Measurements from ENCODE around the gene GLCCI1.

The GLCCI1 gene

DNA sequence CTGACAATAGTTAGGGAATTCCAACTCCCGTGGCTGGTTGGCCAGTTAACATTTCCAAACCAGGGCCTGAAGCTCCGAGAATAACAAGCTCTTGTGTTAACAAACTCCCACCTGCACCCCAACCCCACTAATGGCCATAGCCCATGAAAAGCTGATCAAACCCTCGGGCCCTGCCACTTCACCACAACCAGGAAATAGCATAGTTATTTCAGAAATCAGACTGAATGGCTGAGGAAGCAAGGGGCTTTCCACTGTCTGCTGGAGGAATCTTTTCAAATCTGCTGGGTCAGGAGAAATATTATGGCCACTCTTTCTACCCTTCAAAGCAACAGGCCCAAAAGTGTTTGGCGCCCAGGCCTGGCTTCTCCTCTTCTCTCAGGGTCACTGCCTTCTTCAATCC is 145.6 kb downstream of the GLCCI1 start:
- no peak overlapping the region for H3K4me3 ChIP-seq (ENCODE audit: low read length)
- no peak for DNase-seq (ENCODE audit: low read depth, low spot score)

GRCh38 chr7:8115547-8116402 is 147.2 kb downstream of the GLCCI1 start:
- peak; percentile 61 for DNase-seq (ENCODE audit: low read depth, low spot score)
- H3K4me3 ChIP-seq (ENCODE audit: low read length) = no peak overlapping the region

- H3K4me3 ChIP-seq (ENCODE audit: low read length) = no peak overlapping the region
- no peak for DNase-seq (ENCODE audit: low read depth, low spot score)
These were observed 148.6 kb downstream of the GLCCI1 start for GRCh38 chr7:8117195-8117594.

GRCh38 chr7:8119262-8119661 is 150.7 kb downstream of the GLCCI1 start:
- DNase-seq (ENCODE audit: low read depth, low spot score) = no peak
- H3K4me3 ChIP-seq (ENCODE audit: low read length) = no peak overlapping the region

DNA sequence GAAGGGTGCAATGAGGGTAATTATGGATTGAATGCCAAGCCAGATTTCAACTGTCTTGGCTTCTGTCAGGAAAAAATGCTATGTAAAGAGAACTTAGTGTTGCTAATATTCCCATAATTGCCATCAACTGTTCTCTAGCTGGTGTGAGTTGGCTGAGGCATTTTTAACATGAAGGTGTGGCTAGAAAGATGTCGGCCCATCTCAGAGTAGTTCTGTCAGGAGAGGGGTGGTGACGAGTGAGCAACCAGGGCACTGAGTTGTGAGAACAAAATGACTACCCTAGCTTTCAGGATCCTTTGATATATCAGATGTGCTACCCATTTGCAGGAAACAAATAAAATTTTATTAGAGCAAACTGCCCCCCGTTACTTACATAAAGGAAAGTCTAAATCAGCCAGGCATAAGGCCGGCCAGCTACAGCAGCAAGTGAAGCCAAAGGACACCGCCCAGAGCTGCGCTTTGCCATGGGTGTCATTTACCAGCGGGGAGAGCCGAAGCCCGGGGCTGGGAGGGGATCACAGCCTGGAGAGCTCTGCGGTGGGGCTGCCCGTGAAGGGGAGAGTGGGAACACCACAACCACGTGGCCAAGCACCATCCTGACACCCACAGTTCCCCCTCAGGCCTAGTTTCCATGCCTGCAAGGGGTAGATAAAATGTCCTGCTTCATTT is 151.9 kb downstream of the GLCCI1 start:
- DNase-seq (ENCODE audit: low read depth, low spot score) = no peak
- H3K4me3 ChIP-seq (ENCODE audit: low read length) = no peak overlapping the region

DNA sequence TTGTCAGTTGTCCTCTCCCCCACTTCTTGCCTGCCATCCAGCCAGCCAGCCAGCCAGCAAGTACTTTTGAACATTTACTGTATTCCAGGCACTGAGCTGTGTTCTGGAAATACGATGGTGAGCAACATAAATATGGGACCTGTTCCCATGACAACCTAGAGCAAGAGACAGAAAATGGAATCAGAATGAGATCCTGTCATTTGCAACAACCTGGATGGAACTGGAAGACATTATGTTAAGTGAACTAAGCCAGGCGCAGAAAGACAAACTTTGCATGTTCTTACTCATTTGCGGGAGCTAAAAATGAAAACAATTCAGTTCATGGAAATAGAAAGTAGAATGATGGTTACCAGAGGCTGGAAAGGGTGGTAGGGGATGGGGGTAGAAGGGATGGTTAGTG is 152.6 kb downstream of the GLCCI1 start:
- H3K4me3 ChIP-seq (ENCODE audit: low read length) = no peak overlapping the region
- no peak for DNase-seq (ENCODE audit: low read depth, low spot score)

DNA sequence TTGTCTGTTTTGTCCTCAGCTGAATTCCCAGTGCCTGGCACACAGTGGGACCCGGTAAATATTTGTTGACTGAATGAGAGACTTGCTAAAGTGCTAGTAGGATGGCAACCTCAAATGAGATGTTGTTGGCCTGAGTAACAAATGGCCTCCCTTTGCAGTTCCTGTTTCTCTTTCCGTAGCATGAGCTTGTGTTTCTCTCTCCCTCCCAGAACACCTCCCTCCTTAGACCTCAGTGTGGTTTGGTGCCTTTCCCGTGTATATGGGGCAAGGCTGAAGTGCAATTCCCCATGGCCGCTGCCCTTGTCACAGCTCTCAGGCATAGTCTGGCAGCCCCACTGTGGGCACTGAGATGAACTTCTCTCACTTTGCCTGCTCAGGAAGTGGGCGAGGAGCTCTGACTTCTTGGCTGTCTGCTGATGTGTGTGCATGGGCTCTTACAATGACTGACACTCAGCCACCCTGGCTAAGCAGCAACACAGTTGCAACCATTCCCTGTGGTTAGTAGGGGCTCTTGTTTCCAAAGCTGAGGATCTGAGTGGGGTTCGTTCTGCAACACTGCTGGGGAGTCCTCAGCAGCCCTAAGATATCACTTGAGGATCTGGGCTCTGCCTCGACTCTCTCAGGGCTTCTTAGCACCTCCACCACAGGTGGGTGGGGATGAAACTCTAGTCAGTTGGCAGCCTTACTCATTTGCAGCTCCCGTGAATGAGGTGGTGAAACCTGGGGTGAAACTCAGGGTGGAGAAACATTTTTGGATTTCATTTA is 157.3 kb downstream of the GLCCI1 start:
- H3K4me3 ChIP-seq (ENCODE audit: low read length) = no peak overlapping the region; the same call in 1 of the 2 replicates
- peak; percentile 89 for DNase-seq (ENCODE audit: low read depth, low spot score)

DNA sequence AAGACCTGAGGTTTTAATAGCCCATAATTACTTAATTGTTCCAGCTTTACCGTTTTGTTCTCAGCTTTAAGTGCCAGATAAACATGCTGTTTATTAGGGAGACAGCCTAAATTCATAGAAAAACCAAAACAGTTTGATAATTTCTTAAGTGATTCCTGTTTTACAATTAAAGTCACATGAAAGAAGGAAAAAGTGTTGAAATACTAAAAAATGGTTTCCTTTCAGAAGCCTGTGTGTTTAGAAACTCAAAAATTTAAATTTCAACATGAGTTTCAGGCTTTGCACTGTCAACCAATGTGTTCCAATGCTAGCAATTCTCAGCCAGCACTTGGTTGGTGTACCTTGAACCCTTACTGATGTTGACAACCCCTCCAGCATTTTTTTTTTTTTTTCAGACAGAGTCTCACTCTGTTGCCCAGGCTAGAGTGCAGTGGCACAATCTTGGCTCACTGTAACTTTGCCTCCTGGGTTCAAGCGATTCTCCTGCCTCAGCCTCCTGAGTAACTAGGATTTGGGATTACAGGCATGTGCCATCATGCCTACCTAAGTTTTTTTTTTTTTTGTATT is 158.1 kb downstream of the GLCCI1 start:
- no peak overlapping the region for H3K4me3 ChIP-seq (ENCODE audit: low read length)
- no peak for DNase-seq (ENCODE audit: low read depth, low spot score)

GRCh38 chr7:8128449-8129317 is 160.1 kb downstream of the GLCCI1 start:
- DNase-seq (ENCODE audit: low read depth, low spot score) = no peak
- H3K4me3 ChIP-seq (ENCODE audit: low read length) = no peak overlapping the region

GRCh38 chr7:8129318-8129659 is 160.7 kb downstream of the GLCCI1 start:
- no peak for DNase-seq (ENCODE audit: low read depth, low spot score)
- H3K4me3 ChIP-seq (ENCODE audit: low read length) = no peak overlapping the region

DNA sequence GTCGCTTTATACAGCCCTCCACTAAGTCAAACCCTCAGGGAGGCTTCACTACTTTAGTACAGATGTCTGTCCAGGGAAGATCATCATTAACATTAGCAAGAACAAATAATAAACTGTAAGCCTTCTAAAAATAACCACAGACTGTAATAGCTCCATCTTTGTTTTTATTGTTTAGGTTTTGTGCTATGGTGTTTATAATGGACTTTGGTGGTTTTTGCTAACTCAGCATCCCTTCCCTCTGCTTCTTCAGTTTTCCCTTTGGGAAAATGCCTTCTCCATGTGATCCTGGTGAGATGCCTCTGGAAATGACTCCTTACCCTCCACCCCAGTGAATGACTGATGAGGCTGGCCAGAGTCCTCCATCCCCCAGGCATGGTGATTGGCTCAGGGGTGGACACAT is 162.1 kb downstream of the GLCCI1 start:
- H3K4me3 ChIP-seq (ENCODE audit: low read length) = no peak overlapping the region
- no peak for DNase-seq (ENCODE audit: low read depth, low spot score)

GRCh38 chr7:8131694-8132605 is 163.4 kb downstream of the GLCCI1 start:
- DNase-seq (ENCODE audit: low read depth, low spot score) = peak; percentile 89
- H3K4me3 ChIP-seq (ENCODE audit: low read length) = peak overlapping the region; percentile 30; the same call in 1 of the 2 replicates

GRCh38 chr7:8133188-8133848 is 164.7 kb downstream of the GLCCI1 start:
- DNase-seq (ENCODE audit: low read depth, low spot score) = no peak
- no peak overlapping the region for H3K4me3 ChIP-seq (ENCODE audit: low read length)

- no peak overlapping the region for H3K4me3 ChIP-seq (ENCODE audit: low read length)
- DNase-seq (ENCODE audit: low read depth, low spot score) = no peak
These were observed 165.6 kb downstream of the GLCCI1 start for GRCh38 chr7:8134089-8134733.

GRCh38 chr7:8135417-8135816 is 166.8 kb downstream of the GLCCI1 start:
- no peak overlapping the region for H3K4me3 ChIP-seq (ENCODE audit: low read length)
- DNase-seq (ENCODE audit: low read depth, low spot score) = no peak

GRCh38 chr7:8136051-8136730 is 167.6 kb downstream of the GLCCI1 start:
- no peak overlapping the region for H3K4me3 ChIP-seq (ENCODE audit: low read length)
- no peak for DNase-seq (ENCODE audit: low read depth, low spot score)

Measured in Jurkat, Clone E6-1 (cell line).